KBM-7 (cell line): ENCODE data around the gene PEPD.

Experiments
- DNase-seq: peaks from one replicate; pipeline ENCODE4 v3.0.0-alpha.2; 2015
- in situ Hi-C: fragments of 300-500 bp; cut with MboI; formaldehyde crosslinking; loops from 2 replicates; pipeline ENCODE4 v1.14.3; 2020; ENCODE audit warnings: low sequenced_read_pairs, low pct_unique_long_range_greater_than_20kb, mixed read lengths

Gene PEPD

GRCh38 chr19:33407140-33407551 lies 114.4 kb downstream of the PEPD start:
- in situ Hi-C loops: no loop called here
- DNase-seq: no peak

GRCh38 chr19:33406521-33407139 lies 115.0 kb downstream of the PEPD start:
- in situ Hi-C loops: no loop called here
- DNase-seq: peak; percentile 83

GRCh38 chr19:33405553-33406461 lies 115.8 kb downstream of the PEPD start:
- in situ Hi-C loops: no loop called here
- DNase-seq: no peak

- in situ Hi-C loops: no loop called here
- DNase-seq: no peak
These were observed 116.4 kb downstream of the PEPD start for GRCh38 chr19:33405254-33405552.

DNA sequence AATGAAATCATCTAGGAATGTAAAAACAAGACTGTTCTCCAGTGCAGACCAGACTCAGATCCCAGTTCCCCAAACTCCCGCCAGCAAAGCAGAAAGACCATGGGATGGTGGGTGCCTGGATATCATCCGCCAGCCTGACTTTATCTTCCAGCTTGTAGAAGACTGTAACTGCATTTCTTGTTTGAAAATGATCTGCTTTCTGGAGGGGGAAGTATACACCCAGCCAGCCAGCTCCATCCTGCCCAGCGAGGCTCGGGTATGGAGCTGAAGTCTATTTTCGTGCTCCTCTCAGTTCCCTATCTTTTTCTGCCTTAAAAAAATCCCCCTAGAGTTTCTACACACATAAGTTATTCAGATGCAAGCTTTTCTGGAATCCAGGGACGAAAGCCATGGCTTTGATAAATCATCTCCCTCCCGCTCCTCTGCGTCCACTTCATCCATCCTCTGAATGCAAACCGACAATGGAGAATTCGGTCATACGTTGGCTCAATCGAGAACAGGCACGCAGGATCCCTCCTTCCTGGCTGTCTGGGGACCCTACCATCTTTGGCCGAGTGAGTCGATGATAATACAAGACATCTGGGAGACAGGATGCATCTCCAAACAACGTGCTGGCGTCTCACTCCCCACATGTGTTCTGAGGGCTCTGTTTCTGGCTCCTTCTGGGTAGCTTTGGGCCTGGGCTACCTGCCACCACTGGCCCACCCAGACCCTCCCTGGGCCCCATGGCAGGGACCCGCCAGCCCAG lies 116.9 kb downstream of the PEPD start:
- no peak for DNase-seq
- in situ Hi-C loops: loop anchor here (5.0 kb wide), 1 partner anchor 167 kb away; no protein-coding TSS in a partner anchor

- no peak for DNase-seq
- in situ Hi-C loops: loop anchor here (5.0 kb wide), 1 partner anchor 167 kb away; no protein-coding TSS in a partner anchor
These were observed 117.7 kb downstream of the PEPD start for GRCh38 chr19:33403973-33404304.

GRCh38 chr19:33403221-33403972 lies 118.2 kb downstream of the PEPD start:
- DNase-seq: no peak
- in situ Hi-C loops: loop anchor here (5.0 kb wide), 1 partner anchor 166 kb away; no protein-coding TSS in a partner anchor

DNA sequence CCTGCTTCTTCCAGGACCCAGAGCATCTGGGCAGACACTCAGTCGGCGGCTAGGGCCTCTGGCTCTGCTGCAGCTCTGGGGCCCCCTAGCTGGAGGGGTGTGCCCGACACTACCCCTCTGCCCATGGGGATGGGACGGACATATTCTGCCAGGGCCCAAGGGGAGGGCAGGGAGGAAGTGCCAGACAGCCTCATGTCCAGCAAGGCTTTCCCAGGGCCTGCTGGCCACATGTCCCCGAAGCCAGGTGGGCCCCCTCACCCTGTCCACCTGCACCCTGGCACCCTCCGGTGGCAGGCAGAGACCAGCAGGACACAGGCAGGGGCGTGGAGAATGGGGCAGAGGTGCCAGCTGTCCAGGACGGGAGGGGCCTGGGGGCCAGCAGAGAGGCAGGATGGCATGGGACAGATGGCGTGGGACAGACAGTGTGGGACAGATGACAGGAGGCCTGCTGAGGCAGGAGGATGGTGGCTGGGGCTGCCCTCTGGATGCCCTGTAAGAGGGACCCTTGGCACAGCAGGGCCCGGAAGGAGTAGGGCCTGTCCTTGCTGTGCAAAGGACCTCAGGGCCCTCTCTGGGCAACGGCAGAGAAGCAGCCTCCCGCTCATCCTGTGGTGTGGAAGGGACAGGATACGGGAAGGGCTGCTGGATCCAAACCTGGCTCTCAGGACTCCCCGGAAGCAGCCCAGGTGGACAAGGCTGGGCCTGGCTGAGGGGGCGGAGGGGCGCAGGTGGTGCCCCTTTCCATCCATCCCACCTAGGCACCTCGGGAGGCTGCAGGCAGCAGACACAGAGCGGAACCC lies 119.0 kb downstream of the PEPD start:
- in situ Hi-C loops: loop anchor here (5.0 kb wide), 1 partner anchor 165 kb away; no protein-coding TSS in a partner anchor
- DNase-seq: peak; percentile 12

GRCh38 chr19:33401683-33402420 lies 119.7 kb downstream of the PEPD start:
- in situ Hi-C loops: loop anchor here (5.0 kb wide), 1 partner anchor 165 kb away; no protein-coding TSS in a partner anchor
- no peak for DNase-seq

GRCh38 chr19:33400856-33401682 lies 120.5 kb downstream of the PEPD start:
- no peak for DNase-seq
- in situ Hi-C loops: loop anchor here (5.0 kb wide), 1 partner anchor 164 kb away; no protein-coding TSS in a partner anchor

GRCh38 chr19:33399745-33400681 lies 121.6 kb downstream of the PEPD start:
- in situ Hi-C loops: loop anchor here (5.0 kb wide), 1 partner anchor 163 kb away; no protein-coding TSS in a partner anchor
- DNase-seq: no peak

GRCh38 chr19:33399081-33399744 lies 122.4 kb downstream of the PEPD start:
- DNase-seq: no peak
- in situ Hi-C loops: no loop called here

- in situ Hi-C loops: no loop called here
- DNase-seq: no peak
These were observed 123.1 kb downstream of the PEPD start for GRCh38 chr19:33398361-33399060.

- DNase-seq: no peak
- in situ Hi-C loops: no loop called here
These were observed 123.8 kb downstream of the PEPD start for GRCh38 chr19:33397536-33398360.
